KMS-11 (cell line): ENCODE results near the gene DMD.

Experiments used
- H2AFZ ChIP-seq: fragments of 200-600 bp; sonication (generic); 2 replicates; pipeline ENCODE4 v1.6.1; 2016; ENCODE audit warnings: antibody characterized with exemption, mixed run types, low read depth
- H3K27ac ChIP-seq: fragments of 200-600 bp; sonication (generic); 2 replicates; pipeline ENCODE4 v1.6.1; 2016; ENCODE audit warnings: mild to moderate bottlenecking, mixed run types
- H3K27me3 ChIP-seq: fragments of 200-600 bp; sonication (generic); 2 replicates; pipeline ENCODE4 v1.6.1; 2017; ENCODE audit warnings: mild to moderate bottlenecking, low read depth, mixed run types, moderate library complexity; ENCODE audit not compliant: insufficient read depth
- H3K36me3 ChIP-seq: fragments of 200-600 bp; sonication (generic); 2 replicates; pipeline ENCODE4 v1.6.1; 2017; ENCODE audit warnings: mild to moderate bottlenecking, mixed run types; ENCODE audit not compliant: insufficient read depth
- H3K4me1 ChIP-seq: fragments of 200-600 bp; sonication (generic); 2 replicates; pipeline ENCODE4 v1.6.1; 2016; ENCODE audit warnings: mild to moderate bottlenecking, low read depth, mixed run types; ENCODE audit not compliant: poor library complexity, severe bottlenecking
- H3K4me2 ChIP-seq: fragments of 200-600 bp; sonication (generic); 2 replicates; pipeline ENCODE4 v1.7.0; 2016; ENCODE audit warnings: mild to moderate bottlenecking, mixed run types
- H3K4me3 ChIP-seq: fragments of 200-600 bp; sonication (generic); IDR thresholded peaks from 2 replicates; pipeline ENCODE4 v1.6.1; 2017; ENCODE audit warnings: low read depth, low read length, mixed read lengths; ENCODE audit not compliant: insufficient read depth
- H3K79me2 ChIP-seq: fragments of 200-600 bp; sonication (generic); 2 replicates; pipeline ENCODE4 v1.6.1; 2016; ENCODE audit warnings: low read depth, mixed run types; ENCODE audit not compliant: insufficient read depth
- H3K9ac ChIP-seq: fragments of 200-600 bp; sonication (generic); 2 replicates; pipeline ENCODE4 v1.6.1; 2016; ENCODE audit warnings: mild to moderate bottlenecking, mixed run types
- H4K20me1 ChIP-seq: fragments of 200-600 bp; sonication (generic); 2 replicates; pipeline ENCODE4 v1.6.1; 2016; ENCODE audit warnings: mild to moderate bottlenecking, mixed run types; ENCODE audit not compliant: insufficient read depth
- CTCF ChIP-seq: fragments of 200-600 bp; sonication (generic); conservative IDR thresholded peaks from 2 replicates; pipeline ENCODE4 v1.6.1; 2017; ENCODE audit warnings: low read depth, mild to moderate bottlenecking, antibody characterized with exemption, low read length, moderate library complexity, mixed read lengths

The DMD gene

GRCh38 chrX:32525234-32525633, 686.1 kb downstream of the DMD start:
- H3K9ac ChIP-seq, result no peak overlapping the region
- H3K4me1 ChIP-seq, result no peaks in the 10 kb centered on the region
- H2AFZ ChIP-seq, result no peak overlapping the region
- no peak for TF ChIP-seq CTCF
- no peaks in the 10 kb centered on the region for H3K36me3 ChIP-seq
- H4K20me1 ChIP-seq, result no peaks in the 10 kb centered on the region
- H3K27me3 ChIP-seq, result no peaks in the 10 kb centered on the region
- no peak overlapping the region for H3K27ac ChIP-seq
- H3K4me3 ChIP-seq, result no peak overlapping the region
- no peak overlapping the region for H3K4me2 ChIP-seq
- no peaks in the 10 kb centered on the region for H3K79me2 ChIP-seq

GRCh38 chrX:32524385-32524784, 687.0 kb downstream of the DMD start:
- Histone ChIP-seq H3K4me2 (no peak overlapping the region), H3K4me3 (no peak overlapping the region), H3K36me3 (no peaks in the 10 kb centered on the region), H2AFZ (no peak overlapping the region), H3K9ac (no peak overlapping the region), H3K4me1 (no peaks in the 10 kb centered on the region), H3K27ac (no peak overlapping the region), H3K27me3 (no peaks in the 10 kb centered on the region), H4K20me1 (no peaks in the 10 kb centered on the region), H3K79me2 (no peaks in the 10 kb centered on the region)
- no peak for TF ChIP-seq CTCF

DNA sequence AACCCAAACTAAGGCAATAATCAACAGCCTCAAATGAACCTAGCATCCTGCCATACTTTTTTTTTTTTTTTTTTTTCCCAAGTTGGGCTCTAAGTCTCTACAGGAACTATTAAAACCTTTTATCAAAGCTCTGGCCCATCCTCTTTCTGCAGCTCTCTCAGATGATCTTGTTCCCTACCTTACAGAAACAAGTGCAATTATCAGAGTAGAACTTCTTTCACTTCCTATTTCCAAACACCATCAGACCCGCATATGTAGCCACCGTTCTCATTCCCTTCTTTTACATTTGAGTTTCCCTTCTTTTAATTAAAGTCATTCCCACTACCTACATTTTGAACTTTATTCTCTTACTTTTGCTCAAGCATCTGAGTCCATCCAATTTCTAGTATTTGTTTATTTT, 690.6 kb downstream of the DMD start:
- no peaks in the 10 kb centered on the region for H3K4me1 ChIP-seq
- H3K4me2 ChIP-seq, result no peak overlapping the region

DNA sequence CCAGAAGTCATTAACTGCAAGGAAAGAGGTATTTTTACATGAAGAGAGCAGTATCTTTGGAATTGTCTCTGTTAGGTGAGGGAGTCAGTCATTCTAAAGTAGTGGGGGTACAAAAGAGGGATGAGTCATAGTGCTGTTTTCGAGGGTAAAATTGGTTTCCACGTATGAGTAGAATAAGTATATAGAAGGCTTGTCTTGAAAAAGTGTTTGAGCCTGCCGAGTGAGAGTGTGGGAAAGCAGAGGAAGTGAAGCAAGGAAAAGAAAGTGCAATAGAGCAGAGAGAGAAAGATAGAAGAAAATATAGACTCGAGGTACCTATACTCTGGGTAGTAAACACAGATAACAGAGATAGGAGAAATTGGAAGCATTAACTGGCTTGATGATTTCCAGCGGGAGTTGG, 696.4 kb downstream of the DMD start:
- H3K27me3 ChIP-seq, result no peaks in the 10 kb centered on the region
- no peaks in the 10 kb centered on the region for H4K20me1 ChIP-seq
- no peak for TF ChIP-seq CTCF
- no peaks in the 10 kb centered on the region for H3K36me3 ChIP-seq
- H3K4me2 ChIP-seq, result no peak overlapping the region
- no peak overlapping the region for H3K4me3 ChIP-seq
- no peak overlapping the region for H3K27ac ChIP-seq
- no peaks in the 10 kb centered on the region for H3K79me2 ChIP-seq
- no peak overlapping the region for H2AFZ ChIP-seq
- H3K4me1 ChIP-seq, result no peaks in the 10 kb centered on the region
- no peak overlapping the region for H3K9ac ChIP-seq

More for the DNA sequence above, 690.6 kb downstream of the DMD start:
- no peak overlapping the region for H3K9ac ChIP-seq
- H3K36me3 ChIP-seq, result no peaks in the 10 kb centered on the region
- no peaks in the 10 kb centered on the region for H3K79me2 ChIP-seq
- no peaks in the 10 kb centered on the region for H4K20me1 ChIP-seq
- no peaks in the 10 kb centered on the region for H3K27me3 ChIP-seq
- no peak overlapping the region for H3K27ac ChIP-seq
- no peak overlapping the region for H3K4me3 ChIP-seq
- no peak for TF ChIP-seq CTCF
- H2AFZ ChIP-seq, result no peak overlapping the region
